ENCODE data around the gene CDK5R2.

CDK5R2 gene

DNA sequence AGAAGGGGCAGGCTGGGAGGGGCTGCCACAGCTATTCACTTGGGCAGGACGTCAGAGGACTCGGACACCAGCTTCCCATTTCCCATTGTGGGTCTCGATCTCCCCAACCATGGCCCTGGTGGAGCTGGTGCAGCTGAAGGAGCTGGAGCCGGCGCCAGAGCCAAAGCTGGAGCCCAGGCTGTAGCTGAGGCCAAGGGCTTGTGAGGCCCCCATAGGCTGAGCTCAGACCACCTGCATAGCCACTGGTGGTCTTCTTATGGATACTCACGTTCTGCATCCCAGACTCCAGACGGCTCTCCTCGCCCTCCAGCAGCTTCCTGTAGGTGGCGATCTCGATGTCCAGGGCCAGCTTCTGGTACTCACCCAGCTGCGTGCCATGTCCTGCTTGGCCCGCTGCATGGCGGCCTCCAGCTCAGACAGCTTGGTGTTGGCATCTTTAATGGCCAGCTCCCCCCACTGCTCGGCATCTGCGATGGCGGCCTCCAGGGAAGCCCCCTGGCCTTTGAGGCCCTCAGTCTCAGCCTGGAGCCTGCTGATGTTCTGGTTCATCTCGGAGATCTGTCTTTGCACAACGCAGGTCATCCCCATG, 6.0 kb upstream of the CDK5R2 start:
- Histone ChIP-seq H2AFZ (ENCODE audit: low read depth, low read length) (no peak overlapping the region), H3K27ac (ENCODE audit: low read length) (no peak overlapping the region), H3K79me2 (ENCODE audit: insufficient read depth, low read length) (no peaks in the 10 kb centered on the region), H3K4me1 (ENCODE audit: insufficient read depth, low read length) (no peaks in the 10 kb centered on the region), H3K9me3 (ENCODE audit: insufficient read depth, low read length, severe bottlenecking) (no peaks in the 10 kb centered on the region), H4K20me1 (ENCODE audit: insufficient read depth, low read length) (no peaks in the 10 kb centered on the region), H3K4me2 (ENCODE audit: insufficient read depth, low read length) (no peak overlapping the region), H3K9ac (ENCODE audit: low read depth, low read length) (no peak overlapping the region), H3K27me3 (ENCODE audit: insufficient read depth, low read length, poor library complexity) (no peaks in the 10 kb centered on the region), H3K36me3 (ENCODE audit: insufficient read depth, low read length) (no peaks in the 10 kb centered on the region), H3K4me3 (ENCODE audit: low read depth in 1 of 2, low read length in 2 of 2) (no peak overlapping the region)
- DNase-seq (no peak), ATAC-seq (ENCODE audit: insufficient read depth, low read depth) (no peak)
- TF ChIP-seq EZH2 (IDR thresholded peaks at IDR 0.05; ENCODE audit: borderline replicate concordance, low read depth, low read length, severe bottlenecking) = no peak
- TF ChIP-seq, protein P1, sequence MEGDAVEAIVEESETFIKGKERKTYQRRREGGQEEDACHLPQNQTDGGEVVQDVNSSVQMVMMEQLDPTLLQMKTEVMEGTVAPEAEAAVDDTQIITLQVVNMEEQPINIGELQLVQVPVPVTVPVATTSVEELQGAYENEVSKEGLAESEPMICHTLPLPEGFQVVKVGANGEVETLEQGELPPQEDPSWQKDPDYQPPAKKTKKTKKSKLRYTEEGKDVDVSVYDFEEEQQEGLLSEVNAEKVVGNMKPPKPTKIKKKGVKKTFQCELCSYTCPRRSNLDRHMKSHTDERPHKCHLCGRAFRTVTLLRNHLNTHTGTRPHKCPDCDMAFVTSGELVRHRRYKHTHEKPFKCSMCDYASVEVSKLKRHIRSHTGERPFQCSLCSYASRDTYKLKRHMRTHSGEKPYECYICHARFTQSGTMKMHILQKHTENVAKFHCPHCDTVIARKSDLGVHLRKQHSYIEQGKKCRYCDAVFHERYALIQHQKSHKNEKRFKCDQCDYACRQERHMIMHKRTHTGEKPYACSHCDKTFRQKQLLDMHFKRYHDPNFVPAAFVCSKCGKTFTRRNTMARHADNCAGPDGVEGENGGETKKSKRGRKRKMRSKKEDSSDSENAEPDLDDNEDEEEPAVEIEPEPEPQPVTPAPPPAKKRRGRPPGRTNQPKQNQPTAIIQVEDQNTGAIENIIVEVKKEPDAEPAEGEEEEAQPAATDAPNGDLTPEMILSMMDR (IDR thresholded peaks at IDR 0.05; ENCODE audit: borderline replicate concordance, extremely low read depth, low read length, poor library complexity, severe bottlenecking) = peak; percentile 29

- TF ChIP-seq, protein P1 (IDR thresholded peaks at IDR 0.05; ENCODE audit: borderline replicate concordance, extremely low read depth, low read length, poor library complexity, severe bottlenecking) = no peak
- TF ChIP-seq EZH2 (IDR thresholded peaks at IDR 0.05; ENCODE audit: borderline replicate concordance, low read depth, low read length, severe bottlenecking) = no peak
- ATAC-seq (ENCODE audit: insufficient read depth, low read depth) (no peak), DNase-seq (no peak)
- Histone ChIP-seq H3K9ac (ENCODE audit: low read depth, low read length) (no peak overlapping the region), H3K9me3 (ENCODE audit: insufficient read depth, low read length, severe bottlenecking) (no peaks in the 10 kb centered on the region), H3K79me2 (ENCODE audit: insufficient read depth, low read length) (no peaks in the 10 kb centered on the region), H3K27me3 (ENCODE audit: insufficient read depth, low read length, poor library complexity) (no peaks in the 10 kb centered on the region), H4K20me1 (ENCODE audit: insufficient read depth, low read length) (no peaks in the 10 kb centered on the region), H3K27ac (ENCODE audit: low read length) (no peak overlapping the region), H3K4me3 (ENCODE audit: low read depth in 1 of 2, low read length in 2 of 2) (no peak overlapping the region), H3K36me3 (ENCODE audit: insufficient read depth, low read length) (no peaks in the 10 kb centered on the region), H3K4me2 (ENCODE audit: insufficient read depth, low read length) (no peak overlapping the region), H2AFZ (ENCODE audit: low read depth, low read length) (no peak overlapping the region), H3K4me1 (ENCODE audit: insufficient read depth, low read length) (no peaks in the 10 kb centered on the region)
These were observed 4.7 kb upstream of the CDK5R2 start for GRCh38 chr2:218954541-218955300.

DNA sequence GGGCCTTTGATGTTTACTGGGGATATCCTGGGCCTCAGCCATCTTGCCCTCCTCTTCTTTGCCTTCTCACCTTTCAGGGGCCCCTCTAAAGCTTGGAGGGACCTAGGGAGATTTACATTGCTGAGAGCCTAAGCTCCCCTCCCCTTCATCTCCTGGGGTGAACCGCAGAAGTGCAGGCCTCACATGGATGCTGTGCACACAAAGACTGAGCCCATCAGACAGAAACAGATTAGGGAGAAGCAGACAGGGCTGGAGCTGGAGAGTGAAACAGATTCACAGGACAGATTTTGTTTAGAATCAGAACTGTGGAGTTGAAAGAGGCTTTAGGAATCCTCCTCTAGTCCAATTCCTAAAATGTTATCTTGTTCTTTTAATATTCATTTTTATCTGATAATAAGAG, 3.4 kb upstream of the CDK5R2 start:
- Histone ChIP-seq H4K20me1 (ENCODE audit: insufficient read depth, low read length) (no peaks in the 10 kb centered on the region), H3K4me2 (ENCODE audit: insufficient read depth, low read length) (no peak overlapping the region), H3K27ac (ENCODE audit: low read length) (no peak overlapping the region), H3K36me3 (ENCODE audit: insufficient read depth, low read length) (no peaks in the 10 kb centered on the region), H3K4me1 (ENCODE audit: insufficient read depth, low read length) (no peaks in the 10 kb centered on the region), H3K9ac (ENCODE audit: low read depth, low read length) (no peak overlapping the region), H2AFZ (ENCODE audit: low read depth, low read length) (no peak overlapping the region), H3K4me3 (ENCODE audit: low read depth in 1 of 2, low read length in 2 of 2) (no peak overlapping the region), H3K27me3 (ENCODE audit: insufficient read depth, low read length, poor library complexity) (no peaks in the 10 kb centered on the region), H3K9me3 (ENCODE audit: insufficient read depth, low read length, severe bottlenecking) (no peaks in the 10 kb centered on the region), H3K79me2 (ENCODE audit: insufficient read depth, low read length) (no peaks in the 10 kb centered on the region)
- TF ChIP-seq, protein P1 (IDR thresholded peaks at IDR 0.05; ENCODE audit: borderline replicate concordance, extremely low read depth, low read length, poor library complexity, severe bottlenecking) = no peak
- ATAC-seq (ENCODE audit: insufficient read depth, low read depth) (no peak), DNase-seq (no peak)
